Measurements from ENCODE around the gene HPS4. TPM values are rescaled to one million over a fixed set of nuclear protein-coding genes. Genes with fewer than 3 reads are reported as not detected.
A peak's percentile ranks its signal among the peaks of the same experiment; 100 is the strongest.

Gene HPS4
- total RNA-seq, 2 experiments from 2014 or later = 32.2 to 34.6 TPM

DNA sequence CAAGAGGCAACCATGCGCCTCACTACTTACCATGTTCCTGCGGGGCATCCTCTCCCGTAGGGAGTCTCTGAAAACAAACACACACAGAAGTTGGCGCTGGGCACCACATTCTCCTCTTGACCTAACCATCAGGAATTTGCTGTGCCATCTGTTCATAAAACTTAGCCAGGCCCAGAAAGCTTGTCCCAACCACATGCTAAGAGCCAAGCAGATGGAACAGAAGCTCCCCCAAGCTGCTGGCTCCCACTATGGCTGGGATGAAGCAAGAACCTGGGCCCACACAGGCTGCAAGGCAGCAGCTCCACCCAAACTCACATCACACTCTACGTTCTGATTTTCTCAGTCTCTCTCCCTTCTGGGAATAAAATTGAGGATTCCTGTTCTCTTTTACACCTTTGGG is 17.4 kb downstream of the HPS4 start:
- ChIA-PET POLR2A (no interaction called here), CTCF (interaction anchor here (1.8 kb wide), 1 partner anchor 35 kb away, joined by 6 read pairs; no protein-coding TSS in a partner anchor)
- no peaks in the 10 kb centered on the region for H3K27me3 Mint-ChIP-seq (ENCODE audit: low read depth)
- H3K9me3 Mint-ChIP-seq (ENCODE audit: insufficient read depth) = no peaks in the 10 kb centered on the region
- H3K4me3 Mint-ChIP-seq = no peak overlapping the region
- DNase-seq (no peak), ATAC-seq (no peak)
- no peaks in the 10 kb centered on the region for H3K4me1 Mint-ChIP-seq (ENCODE audit: low read depth)
- H3K36me3 Mint-ChIP-seq (ENCODE audit: low read depth) = peaks cover 52% of the 10 kb centered on the region
- no peak overlapping the region for H3K27ac Mint-ChIP-seq

- ChIA-PET CTCF (no interaction called here), POLR2A (interaction anchor here (1.7 kb wide), 1 partner anchor 19 kb away, joined by 3 read pairs; the partner anchor contains the start of gene HPS4)
- H3K27ac Mint-ChIP-seq = no peak overlapping the region
- no peaks in the 10 kb centered on the region for H3K9me3 Mint-ChIP-seq (ENCODE audit: insufficient read depth)
- DNase-seq = no peak
- no peak overlapping the region for H3K4me3 Mint-ChIP-seq
- H3K36me3 Mint-ChIP-seq (ENCODE audit: low read depth) = peaks cover 44% of the 10 kb centered on the region
- H3K27me3 Mint-ChIP-seq (ENCODE audit: low read depth) = no peaks in the 10 kb centered on the region
- no peak for ATAC-seq
- no peaks in the 10 kb centered on the region for H3K4me1 Mint-ChIP-seq (ENCODE audit: low read depth)
These were observed 19.3 kb downstream of the HPS4 start for GRCh38 chr22:26464312-26464711.

GRCh38 chr22:26463688-26464087 is 19.9 kb downstream of the HPS4 start:
- ChIA-PET POLR2A (no interaction called here), CTCF (interaction anchor here (4.6 to 5.3 kb wide), 2 partner anchors 67 to 98 kb away, joined by 52 to 76 read pairs; no protein-coding TSS in a partner anchor)
- no peak for DNase-seq
- no peak for ATAC-seq
- Mint-ChIP-seq H3K4me1 (ENCODE audit: low read depth) (no peaks in the 10 kb centered on the region), H3K27ac (no peak overlapping the region), H3K36me3 (ENCODE audit: low read depth) (peaks cover 38% of the 10 kb centered on the region), H3K27me3 (ENCODE audit: low read depth) (no peaks in the 10 kb centered on the region), H3K9me3 (ENCODE audit: insufficient read depth) (no peaks in the 10 kb centered on the region), H3K4me3 (no peak overlapping the region)

GRCh38 chr22:26463101-26463661 is 20.4 kb downstream of the HPS4 start:
- no peaks in the 10 kb centered on the region for H3K9me3 Mint-ChIP-seq (ENCODE audit: insufficient read depth)
- no peak for ATAC-seq
- no peak overlapping the region for H3K4me3 Mint-ChIP-seq
- no peak for DNase-seq
- no peak overlapping the region for H3K27ac Mint-ChIP-seq
- no peaks in the 10 kb centered on the region for H3K4me1 Mint-ChIP-seq (ENCODE audit: low read depth)
- peaks cover 35% of the 10 kb centered on the region for H3K36me3 Mint-ChIP-seq (ENCODE audit: low read depth)
- ChIA-PET POLR2A (no interaction called here), CTCF (interaction anchor here (1.7 to 5.3 kb wide), 4 partner anchors 32 to 103 kb away, joined by 5 to 76 read pairs (median 38); no protein-coding TSS in a partner anchor)
- H3K27me3 Mint-ChIP-seq (ENCODE audit: low read depth) = no peaks in the 10 kb centered on the region

GRCh38 chr22:26462641-26463040 is 20.9 kb downstream of the HPS4 start:
- H3K27ac Mint-ChIP-seq = no peak overlapping the region
- no peak for DNase-seq
- H3K4me3 Mint-ChIP-seq = no peak overlapping the region
- peaks cover 34% of the 10 kb centered on the region for H3K36me3 Mint-ChIP-seq (ENCODE audit: low read depth)
- no peak for ATAC-seq
- ChIA-PET POLR2A (no interaction called here), CTCF (interaction anchor here (1.7 to 5.3 kb wide), 4 partner anchors 31 to 102 kb away, joined by 5 to 76 read pairs (median 38); no protein-coding TSS in a partner anchor)
- no peaks in the 10 kb centered on the region for H3K4me1 Mint-ChIP-seq (ENCODE audit: low read depth)
- no peaks in the 10 kb centered on the region for H3K9me3 Mint-ChIP-seq (ENCODE audit: insufficient read depth)
- no peaks in the 10 kb centered on the region for H3K27me3 Mint-ChIP-seq (ENCODE audit: low read depth)

- Mint-ChIP-seq H3K36me3 (ENCODE audit: low read depth) (peaks cover 39% of the 10 kb centered on the region), H3K27me3 (ENCODE audit: low read depth) (no peaks in the 10 kb centered on the region), H3K27ac (no peak overlapping the region), H3K9me3 (ENCODE audit: insufficient read depth) (no peaks in the 10 kb centered on the region), H3K4me3 (no peak overlapping the region), H3K4me1 (ENCODE audit: low read depth) (no peaks in the 10 kb centered on the region)
- CTCF ChIA-PET = interaction anchor here (0.5 to 5.3 kb wide), 15 partner anchors 9 to 524 kb away, joined by 3 to 76 read pairs (median 5); no protein-coding TSS in a partner anchor
- POLR2A ChIA-PET = no interaction called here
- ATAC-seq = no peak
- no peak for DNase-seq
These were observed 21.5 kb downstream of the HPS4 start for GRCh38 chr22:26462051-26462450.

- no peak overlapping the region for H3K4me3 Mint-ChIP-seq
- H3K27me3 Mint-ChIP-seq (ENCODE audit: low read depth) = no peaks in the 10 kb centered on the region
- no peaks in the 10 kb centered on the region for H3K4me1 Mint-ChIP-seq (ENCODE audit: low read depth)
- peak; percentile 46 for DNase-seq
- ChIA-PET POLR2A (no interaction called here), CTCF (interaction anchor here (0.5 to 5.3 kb wide), 27 partner anchors 10 to 525 kb away, joined by 3 to 76 read pairs (median 5); no protein-coding TSS in a partner anchor)
- H3K9me3 Mint-ChIP-seq (ENCODE audit: insufficient read depth) = no peaks in the 10 kb centered on the region
- H3K27ac Mint-ChIP-seq = no peak overlapping the region
- no peak for ATAC-seq
- peaks cover 34% of the 10 kb centered on the region for H3K36me3 Mint-ChIP-seq (ENCODE audit: low read depth)
These were observed 22.3 kb downstream of the HPS4 start for GRCh38 chr22:26461188-26461810.

DNA sequence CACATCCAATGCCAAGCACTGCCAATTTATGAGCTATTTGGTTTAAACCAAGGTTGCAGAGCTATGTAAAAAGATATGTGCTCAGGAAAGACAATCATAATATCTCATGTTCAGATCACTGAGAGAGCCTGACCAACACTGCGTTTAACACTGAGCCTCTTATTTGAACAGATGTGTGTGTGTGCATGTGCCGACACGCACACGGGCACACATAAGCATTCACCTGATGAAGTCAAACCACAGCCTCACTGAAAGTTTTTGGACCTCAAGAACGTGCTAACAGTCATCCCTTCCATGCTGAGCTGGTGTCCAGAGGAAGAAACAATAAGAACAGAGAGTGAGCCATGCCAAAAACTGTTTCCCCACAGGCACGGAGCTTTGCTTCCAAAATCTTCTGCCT is 23.4 kb downstream of the HPS4 start:
- no peak for ATAC-seq
- DNase-seq = no peak
- H3K27me3 Mint-ChIP-seq (ENCODE audit: low read depth) = no peaks in the 10 kb centered on the region
- no peak overlapping the region for H3K4me3 Mint-ChIP-seq
- H3K9me3 Mint-ChIP-seq (ENCODE audit: insufficient read depth) = no peaks in the 10 kb centered on the region
- ChIA-PET CTCF (interaction anchor here (0.7 to 5.3 kb wide), 19 partner anchors 14 to 99 kb away, joined by 3 to 76 read pairs (median 6); no protein-coding TSS in a partner anchor), POLR2A (no interaction called here)
- no peak overlapping the region for H3K27ac Mint-ChIP-seq
- peaks cover 36% of the 10 kb centered on the region for H3K36me3 Mint-ChIP-seq (ENCODE audit: low read depth)
- no peaks in the 10 kb centered on the region for H3K4me1 Mint-ChIP-seq (ENCODE audit: low read depth)

GRCh38 chr22:26457661-26458272 is 25.8 kb downstream of the HPS4 start:
- DNase-seq = no peak
- Mint-ChIP-seq H3K4me1 (ENCODE audit: low read depth) (no peaks in the 10 kb centered on the region), H3K9me3 (ENCODE audit: insufficient read depth) (no peaks in the 10 kb centered on the region), H3K27me3 (ENCODE audit: low read depth) (no peaks in the 10 kb centered on the region), H3K27ac (no peak overlapping the region), H3K36me3 (ENCODE audit: low read depth) (peaks cover 24% of the 10 kb centered on the region), H3K4me3 (no peak overlapping the region)
- ATAC-seq = no peak
- ChIA-PET POLR2A (no interaction called here), CTCF (no interaction called here)

DNA sequence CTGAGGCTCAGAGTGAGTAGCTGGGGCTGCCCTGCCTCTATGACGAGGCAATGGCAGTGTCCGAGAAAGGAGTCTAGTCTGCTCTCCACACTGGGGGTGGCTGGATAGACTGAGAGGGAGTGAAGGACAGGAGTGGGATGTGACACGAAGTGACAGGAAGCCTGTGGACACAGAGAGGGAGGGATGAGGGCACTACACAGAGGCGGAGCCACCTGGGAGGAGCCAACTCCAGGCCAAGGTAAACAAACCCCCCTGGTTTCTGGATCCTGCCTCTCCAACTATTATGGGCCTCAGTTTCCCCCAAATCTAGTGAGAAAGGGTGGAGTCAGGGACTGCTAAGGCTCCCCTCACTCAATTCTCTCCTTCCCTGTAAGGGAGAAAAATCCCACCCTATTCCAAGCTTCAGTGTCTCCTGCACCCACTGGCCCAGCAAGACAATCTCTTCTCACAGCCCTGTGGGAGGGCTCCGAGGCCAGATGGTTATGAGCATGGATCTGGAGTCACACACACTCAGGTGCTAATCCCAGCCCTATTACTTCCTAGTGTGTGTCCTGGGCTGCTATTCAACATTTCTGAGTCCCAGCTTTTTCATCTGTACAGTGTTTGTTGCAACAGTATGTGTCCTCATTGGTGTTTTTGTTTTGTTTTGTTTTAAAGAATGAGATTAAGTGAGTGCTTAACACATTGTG is 29.6 kb downstream of the HPS4 start:
- DNase-seq (no peak), ATAC-seq (no peak)
- Mint-ChIP-seq H3K4me1 (ENCODE audit: low read depth) (no peaks in the 10 kb centered on the region), H3K9me3 (ENCODE audit: insufficient read depth) (no peaks in the 10 kb centered on the region), H3K27ac (no peak overlapping the region), H3K27me3 (ENCODE audit: low read depth) (no peaks in the 10 kb centered on the region), H3K4me3 (no peak overlapping the region), H3K36me3 (ENCODE audit: low read depth) (peaks cover 22% of the 10 kb centered on the region)
- CTCF ChIA-PET = interaction anchor here (0.8 kb wide), 1 partner anchor 16 kb away, joined by 3 read pairs; no protein-coding TSS in a partner anchor
- POLR2A ChIA-PET = no interaction called here

- H3K27me3 Mint-ChIP-seq (ENCODE audit: low read depth) = no peaks in the 10 kb centered on the region
- DNase-seq = no peak
- ChIA-PET POLR2A (interaction anchor here (0.6 kb wide), 1 partner anchor 221 kb away, joined by 3 read pairs; no protein-coding TSS in a partner anchor), CTCF (interaction anchor here (0.8 to 0.9 kb wide), 2 partner anchors 16 to 89 kb away, joined by 3 read pairs; no protein-coding TSS in a partner anchor)
- no peak for ATAC-seq
- no peaks in the 10 kb centered on the region for H3K9me3 Mint-ChIP-seq (ENCODE audit: insufficient read depth)
- H3K27ac Mint-ChIP-seq = no peak overlapping the region
- no peaks in the 10 kb centered on the region for H3K4me1 Mint-ChIP-seq (ENCODE audit: low read depth)
- no peak overlapping the region for H3K4me3 Mint-ChIP-seq
- H3K36me3 Mint-ChIP-seq (ENCODE audit: low read depth) = peaks cover 21% of the 10 kb centered on the region
These were observed 30.4 kb downstream of the HPS4 start for GRCh38 chr22:26453216-26453615.
